Progenitor cell of endocrine pancreas (in vitro differentiated cells): ENCODE data around the gene MAPK11. TPM values are rescaled to one million over a fixed set of nuclear protein-coding genes. Genes with fewer than 3 reads are reported as not detected.

Source experiments
- DNase-seq: peaks from one replicate; pipeline ENCODE4 v3.0.0; 2021; ENCODE audit warnings: low spot score; ENCODE audit not compliant: unreplicated experiment
- H3K27ac Mint-ChIP-seq: 2 replicates; pipeline ENCODE4 v1.8.0; 2021; ENCODE audit warnings: mild to moderate bottlenecking, moderate library complexity, mixed read lengths
- H3K27me3 Mint-ChIP-seq: 2 replicates; pipeline ENCODE4 v1.8.0; 2021; ENCODE audit warnings: mixed read lengths
- H3K36me3 Mint-ChIP-seq: 2 replicates; pipeline ENCODE4 v1.8.0; 2022; ENCODE audit warnings: mixed read lengths; ENCODE audit not compliant: insufficient read depth
- H3K4me1 Mint-ChIP-seq: 2 replicates; pipeline ENCODE4 v1.8.0; 2021; ENCODE audit warnings: low read depth, mixed read lengths
- H3K4me3 Mint-ChIP-seq: 2 replicates; pipeline ENCODE4 v1.8.0; 2021; ENCODE audit warnings: low read depth, mild to moderate bottlenecking, moderate library complexity, mixed read lengths
- H3K9me3 Mint-ChIP-seq: 2 replicates; pipeline ENCODE4 v1.8.0; 2021; ENCODE audit warnings: low read depth, mixed read lengths
- CTCF ChIP-seq: fragments of 200-600 bp; sonication (generic); IDR thresholded peaks from one replicate; pipeline ENCODE4 v1.5.0; 2021; ENCODE audit warnings: antibody characterized with exemption, mild to moderate bottlenecking; ENCODE audit not compliant: unreplicated experiment
- total RNA-seq: library from RNA; stranded (reverse); gene quantifications from 2 replicates; pipeline ENCODE4 v1.2.1, GENCODE V29; 2021

MAPK11 gene
- total RNA-seq, 1 donor from 2014 or later: 2.3 TPM

- no peak for DNase-seq
- no peaks in the 10 kb centered on the region for H3K9me3 Mint-ChIP-seq
Measured at GRCh38 chr22:50308597-50308935, 38.4 kb upstream of the MAPK11 start.

DNA sequence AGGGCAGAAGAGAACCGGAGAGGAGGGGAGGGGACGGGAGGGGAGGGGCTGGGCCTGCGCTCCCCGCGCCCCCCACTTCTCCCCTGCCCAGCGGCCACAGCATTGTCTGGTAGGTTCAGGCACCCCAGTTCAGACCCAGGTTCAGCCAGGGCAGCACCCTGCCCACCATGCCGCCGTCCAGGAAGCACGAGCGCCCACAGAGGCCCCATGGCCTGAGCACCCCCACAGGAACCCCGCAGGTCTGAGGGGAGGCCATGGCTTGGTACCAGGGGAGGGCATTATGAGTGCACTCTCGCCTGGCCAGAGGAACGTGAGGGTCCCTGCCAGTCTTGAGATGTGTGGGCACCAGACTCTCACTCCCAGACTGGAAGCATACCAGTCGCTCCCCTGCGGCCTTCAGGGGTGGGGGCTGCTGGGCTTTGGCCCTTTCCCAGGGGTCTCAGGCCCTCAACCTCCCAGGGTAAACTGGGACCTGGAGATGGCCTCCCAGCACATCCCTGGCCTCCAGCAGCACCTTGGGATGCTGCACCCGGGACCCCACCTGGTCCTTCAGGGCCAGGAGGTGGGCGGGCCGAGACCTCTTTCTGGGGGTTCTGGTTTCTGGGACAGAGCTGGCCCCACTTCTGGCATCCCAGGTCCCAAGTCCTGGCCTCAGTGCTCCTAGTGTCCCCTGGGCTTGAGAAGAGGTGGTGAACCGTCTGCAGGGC is 37.9 kb upstream of the MAPK11 start:
- no peak for TF ChIP-seq CTCF
- H3K27ac Mint-ChIP-seq: no peak overlapping the region
- DNase-seq: no peak
- peak overlapping the region; percentile 58 for H3K4me3 Mint-ChIP-seq
- peaks cover 1% of the 10 kb centered on the region for H3K36me3 Mint-ChIP-seq
- no peaks in the 10 kb centered on the region for H3K9me3 Mint-ChIP-seq
- no peaks in the 10 kb centered on the region for H3K27me3 Mint-ChIP-seq
- peaks cover 17% of the 10 kb centered on the region for H3K4me1 Mint-ChIP-seq

More at GRCh38 chr22:50308597-50308935, 38.4 kb upstream of the MAPK11 start:
- peak overlapping the region; percentile 64 for H3K4me3 Mint-ChIP-seq
- peaks cover 1% of the 10 kb centered on the region for H3K36me3 Mint-ChIP-seq
- no peaks in the 10 kb centered on the region for H3K27me3 Mint-ChIP-seq
- TF ChIP-seq CTCF: no peak
- peak overlapping the region; percentile 25 for H3K27ac Mint-ChIP-seq
- peaks cover 17% of the 10 kb centered on the region for H3K4me1 Mint-ChIP-seq

DNA sequence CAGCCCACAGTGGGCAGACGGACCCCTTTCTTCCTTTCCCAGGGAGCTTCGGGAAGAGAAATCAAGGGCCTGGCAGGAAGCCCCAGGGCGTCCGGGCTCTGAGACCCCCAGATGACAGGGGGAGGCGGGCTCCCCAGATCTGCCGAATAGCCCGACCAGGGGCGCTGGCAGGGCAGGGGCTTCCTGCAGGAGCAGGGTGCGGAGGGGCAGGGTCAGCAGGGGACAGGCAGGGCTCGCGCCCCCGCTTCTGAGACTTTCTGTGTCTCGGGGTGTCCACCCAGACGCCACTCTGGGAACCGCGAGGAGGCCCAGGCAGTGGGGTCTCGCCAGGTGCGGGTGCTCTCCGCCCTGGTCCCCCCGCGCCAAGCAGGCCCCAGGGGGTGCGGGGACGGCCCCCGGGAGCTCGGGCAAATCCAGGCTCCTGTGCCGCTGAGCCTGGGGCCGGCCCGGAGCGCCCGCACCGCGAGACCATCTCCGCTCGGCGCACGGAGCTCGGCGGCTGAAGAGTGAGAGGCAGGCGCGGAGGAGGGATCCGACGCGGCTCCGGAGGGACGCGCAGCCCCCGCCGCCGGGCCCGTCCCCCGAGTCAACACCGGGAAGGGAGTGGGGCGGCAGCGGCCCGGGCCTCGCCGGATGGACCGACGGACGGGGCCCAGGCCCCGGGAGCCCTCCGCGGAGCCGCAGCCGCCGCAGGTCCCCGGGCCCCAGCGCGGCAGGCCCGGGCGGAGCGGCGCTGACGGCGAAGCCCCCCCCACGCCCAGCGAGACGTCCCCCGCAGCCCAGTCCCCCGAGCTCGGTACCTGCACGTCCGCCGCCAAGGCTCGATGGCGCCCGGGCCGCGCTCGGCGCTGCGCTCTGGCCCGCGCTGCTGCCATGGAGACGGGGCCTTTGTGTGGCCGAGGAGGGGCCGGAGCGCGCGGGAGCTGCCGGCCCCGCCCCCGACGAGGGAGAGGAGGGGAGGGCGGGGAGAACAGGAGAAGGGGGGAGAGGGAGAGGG is 36.9 kb upstream of the MAPK11 start, which contains the start of gene PLXNB2:
Gene PLXNB2, minus strand, starts transcription at position 894 of the 997 bp plus-strand sequence. CDS start 17,062 bp downstream, outside the sequence.
- peak; percentile 70 for DNase-seq
- H3K27ac Mint-ChIP-seq: no peak within 1 kb of the TSS

GRCh38 chr22:50305923-50306566 is 35.9 kb upstream of the MAPK11 start:
- Mint-ChIP-seq H3K4me3 (peak overlapping the region; percentile 88), H3K36me3 (no peaks in the 10 kb centered on the region), H3K27ac (peak overlapping the region; percentile 93), H3K9me3 (no peaks in the 10 kb centered on the region), H3K27me3 (no peaks in the 10 kb centered on the region), H3K4me1 (peaks cover 17% of the 10 kb centered on the region)
- no peak for DNase-seq
- TF ChIP-seq CTCF: no peak

More for the DNA sequence above, 36.9 kb upstream of the MAPK11 start, which contains the start of gene PLXNB2:
- H3K4me1 Mint-ChIP-seq: peaks cover 17% of the 10 kb centered on the region
- peak within 1 kb of the TSS; percentile 88 for H3K4me3 Mint-ChIP-seq
- no peaks in the 10 kb centered on the region for H3K27me3 Mint-ChIP-seq
- TF ChIP-seq CTCF: no peak
- H3K9me3 Mint-ChIP-seq: no peaks in the 10 kb centered on the region
- peaks cover 1% of the 10 kb centered on the region for H3K36me3 Mint-ChIP-seq
